ENCODE data around the gene RNF207. TPM values are rescaled to one million over a fixed set of nuclear protein-coding genes. Genes with fewer than 3 reads are reported as not detected.

Gene RNF207, protein sequence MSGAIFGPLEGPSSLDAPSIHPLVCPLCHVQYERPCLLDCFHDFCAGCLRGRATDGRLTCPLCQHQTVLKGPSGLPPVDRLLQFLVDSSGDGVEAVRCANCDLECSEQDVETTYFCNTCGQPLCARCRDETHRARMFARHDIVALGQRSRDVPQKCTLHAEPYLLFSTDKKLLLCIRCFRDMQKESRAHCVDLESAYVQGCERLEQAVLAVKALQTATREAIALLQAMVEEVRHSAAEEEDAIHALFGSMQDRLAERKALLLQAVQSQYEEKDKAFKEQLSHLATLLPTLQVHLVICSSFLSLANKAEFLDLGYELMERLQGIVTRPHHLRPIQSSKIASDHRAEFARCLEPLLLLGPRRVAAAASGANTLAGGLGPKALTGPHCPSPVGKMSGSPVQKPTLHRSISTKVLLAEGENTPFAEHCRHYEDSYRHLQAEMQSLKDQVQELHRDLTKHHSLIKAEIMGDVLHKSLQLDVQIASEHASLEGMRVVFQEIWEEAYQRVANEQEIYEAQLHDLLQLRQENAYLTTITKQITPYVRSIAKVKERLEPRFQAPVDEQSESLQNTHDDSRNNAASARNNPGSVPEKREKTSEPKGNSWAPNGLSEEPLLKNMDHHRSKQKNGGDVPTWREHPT
- 3.7 and 5.1 TPM in 2 replicates for total RNA-seq

GRCh38 chr1:6205849-6206519 is at the start of gene RNF207:
TSS of gene RNF207 (plus strand) at chr1:6206119. CDS start at chr1:6206536, 417 bp downstream.

DNA sequence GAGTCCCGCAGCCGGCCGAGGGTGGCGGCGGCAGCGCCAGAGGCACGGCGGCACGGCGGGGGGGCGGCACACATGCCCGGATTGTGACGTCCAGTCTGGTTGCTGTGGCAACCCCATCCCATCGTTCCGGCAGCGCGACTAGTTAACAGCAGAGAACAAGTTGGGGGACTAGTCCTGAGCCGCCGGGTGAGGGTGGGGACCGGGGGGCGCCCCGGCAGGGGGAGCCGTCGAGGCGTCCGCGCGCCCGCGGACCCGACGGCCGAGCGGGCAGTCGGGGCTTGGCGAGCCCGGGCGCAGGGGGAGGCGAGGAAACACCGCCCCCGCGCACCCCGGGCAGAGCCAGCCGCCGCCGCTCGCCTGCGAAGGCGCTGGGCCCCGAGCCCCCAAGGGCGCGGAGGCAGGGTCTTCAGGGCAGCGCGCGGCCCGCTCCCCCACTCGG is 25.6 kb upstream of the RNF207 start, which contains the start of gene CHD5:
Gene CHD5, minus strand, starts transcription at position 54 of the 439 bp plus-strand sequence. CDS start 298 bp downstream, outside the sequence.

GRCh38 chr1:6199298-6200187 is 6.4 kb upstream of the RNF207 start, which contains the start of gene RPL22:
TSS of gene RPL22 (minus strand) at chr1:6199595. CDS start at chr1:6199573, 22 bp downstream.

DNA sequence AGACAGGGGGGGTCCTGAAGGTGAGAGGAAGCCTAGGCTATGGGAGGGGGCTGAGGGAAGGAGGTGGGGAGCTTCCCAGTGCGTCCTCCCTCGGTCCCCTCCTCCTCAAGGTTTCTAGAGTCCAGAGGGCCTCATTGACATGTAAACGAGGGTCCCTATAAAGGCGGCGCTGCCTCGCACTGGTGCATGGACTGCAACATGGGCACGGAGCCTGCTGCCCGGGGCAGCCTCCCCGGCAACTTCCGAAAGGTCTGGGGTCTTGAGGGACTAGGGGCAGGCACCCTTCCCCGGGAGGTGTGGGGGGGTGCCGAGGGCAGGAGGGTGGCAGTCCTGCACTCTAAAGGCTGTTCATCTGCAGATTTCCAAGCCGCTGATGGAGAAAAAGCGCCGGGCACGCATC is 38.1 kb downstream of the RNF207 start, which contains the start of gene HES3:
Gene HES3, plus strand, starts transcription at position 187 of the 400 bp plus-strand sequence. Its CDS starts 187 bp downstream, at position 374.

DNA sequence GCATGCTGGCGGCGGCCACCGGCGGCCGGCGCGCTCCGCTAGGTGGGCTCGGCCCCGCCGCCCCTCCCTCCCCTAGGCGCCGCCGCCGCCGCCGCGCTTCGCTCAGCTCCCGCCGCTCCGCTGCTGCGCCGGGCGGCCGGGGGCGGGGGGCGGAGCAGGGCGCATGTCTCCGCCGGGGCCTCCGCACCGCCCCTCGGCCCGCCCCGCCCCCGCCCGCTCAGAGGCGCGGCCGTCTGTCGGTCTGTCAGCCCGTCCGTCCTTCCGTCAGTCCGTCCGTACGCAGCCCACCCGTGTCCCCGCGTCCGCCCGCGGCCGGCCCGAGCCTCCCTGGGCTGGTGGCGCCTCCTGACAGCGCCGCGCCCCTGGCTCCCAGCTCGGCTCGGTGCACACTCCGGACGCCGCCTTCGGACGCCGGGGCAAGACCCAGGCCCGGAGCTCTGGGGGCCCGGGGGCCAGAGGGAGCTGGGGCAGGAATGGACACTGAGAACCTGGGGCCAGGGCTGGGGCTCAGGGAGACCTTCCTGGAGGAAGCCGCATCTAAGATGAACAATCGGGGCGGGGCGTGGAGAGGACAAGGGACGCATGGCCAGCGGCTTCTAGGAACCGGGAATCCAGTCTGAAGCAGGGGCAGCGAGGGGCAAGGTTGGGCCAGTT is 55.2 kb downstream of the RNF207 start, which contains the start of gene GPR153:
Gene GPR153, minus strand, starts transcription at position 138 of the 654 bp plus-strand sequence. CDS start 6,193 bp downstream, outside the sequence.

Other genes starting within 250 kb of the RNF207 start
- gene NPHP4, start 213.7 kb upstream of the RNF207 start, total RNA-seq: 6.2 and 7.0 TPM in 2 replicates
- 2.0 and 2.3 TPM in 2 replicates for gene KCNAB2, start 160.2 kb upstream of the RNF207 start, total RNA-seq
- gene CHD5, start 25.8 kb upstream of the RNF207 start, total RNA-seq: 0.07 TPM in 1 of 2 replicates, not detected in the other
- 226 TPM in 2 replicates for gene RPL22, start 6.5 kb upstream of the RNF207 start, total RNA-seq
- 59.0 and 82.4 TPM in 2 replicates for gene ICMT, start 29.8 kb downstream of the RNF207 start, total RNA-seq
- gene HES3, start 38.1 kb downstream of the RNF207 start, total RNA-seq: 0.78 TPM in 1 of 2 replicates, not detected in the other
- gene GPR153, start 55.0 kb downstream of the RNF207 start, total RNA-seq: 39.9 and 43.1 TPM in 2 replicates
- gene ACOT7, start 187.6 kb downstream of the RNF207 start, total RNA-seq: 130 and 138 TPM in 2 replicates
- gene HES2, start 213.8 kb downstream of the RNF207 start, total RNA-seq: 173 and 201 TPM in 2 replicates
- 13.7 and 14.0 TPM in 2 replicates for gene ESPN, start 218.7 kb downstream of the RNF207 start, total RNA-seq